ENCODE results near the gene CRISPLD2. TPM values are rescaled to one million over a fixed set of nuclear protein-coding genes. Genes with fewer than 3 reads are reported as not detected.

Gene CRISPLD2
- polyA plus RNA-seq, 1 donor from 2014 or later, result 0.06 TPM

GRCh38 chr16:84913315-84913714 is 93.5 kb downstream of the CRISPLD2 start:
- H3K79me2 ChIP-seq (replicated peaks; ENCODE audit: insufficient read depth, low read length), result no peaks in the 10 kb centered on the region
- H3K27ac ChIP-seq (ENCODE audit: low read length), result no peak overlapping the region
- no peaks in the 10 kb centered on the region for H4K20me1 ChIP-seq (ENCODE audit: insufficient read depth)
- no peaks in the 10 kb centered on the region for H3K9me3 ChIP-seq (ENCODE audit: low read length)
- no peak overlapping the region for H2AFZ ChIP-seq (ENCODE audit: low read depth, low read length)
- no peak overlapping the region for H3K4me3 ChIP-seq (ENCODE audit: low read length)
- H3K27me3 ChIP-seq (ENCODE audit: insufficient read depth, low read depth, low read length), result no peaks in the 10 kb centered on the region
- no peaks in the 10 kb centered on the region for H3F3A ChIP-seq (ENCODE audit: insufficient read depth, low read length, poor library complexity, severe bottlenecking)
- TF ChIP-seq RAD21 (conservative IDR thresholded peaks at IDR 0.05) (no peak), MXI1 (conservative IDR thresholded peaks at IDR 0.05; ENCODE audit: poor library complexity, severe bottlenecking) (no peak), CTCF (IDR thresholded peaks at IDR 0.05; ENCODE audit: poor library complexity, severe bottlenecking) (no peak), TAF1 (IDR thresholded peaks at IDR 0.05; ENCODE audit: low read depth) (no peak), REST (IDR thresholded peaks at IDR 0.05; ENCODE audit: borderline replicate concordance) (no peak), EZH2 (IDR thresholded peaks at IDR 0.05; ENCODE audit: borderline replicate concordance, insufficient read depth, low read length, poor library complexity, severe bottlenecking) (no peak), POLR2AphosphoS5 (IDR thresholded peaks at IDR 0.05) (no peak), SMC3 (conservative IDR thresholded peaks at IDR 0.05; ENCODE audit: poor library complexity) (no peak), EP300 (conservative IDR thresholded peaks at IDR 0.05; ENCODE audit: poor library complexity, severe bottlenecking) (no peak)
- H3K4me2 ChIP-seq (ENCODE audit: low read length), result no peak overlapping the region
- no peaks in the 10 kb centered on the region for H3K9me2 ChIP-seq (ENCODE audit: insufficient read depth, low read length)
- H3K36me3 ChIP-seq (ENCODE audit: insufficient read depth, low read length), result no peaks in the 10 kb centered on the region
- no peak overlapping the region for H3K9ac ChIP-seq (ENCODE audit: low read length)

- Histone ChIP-seq H4K20me1 (ENCODE audit: insufficient read depth) (no peaks in the 10 kb centered on the region), H3K9ac (ENCODE audit: low read length) (no peak overlapping the region), H2AFZ (ENCODE audit: low read depth, low read length) (no peak overlapping the region), H3K79me2 (replicated peaks; ENCODE audit: insufficient read depth, low read length) (no peaks in the 10 kb centered on the region), H3K9me2 (ENCODE audit: insufficient read depth, low read length) (no peaks in the 10 kb centered on the region), H3F3A (ENCODE audit: insufficient read depth, low read length, poor library complexity, severe bottlenecking) (no peaks in the 10 kb centered on the region), H3K9me3 (ENCODE audit: low read length) (no peaks in the 10 kb centered on the region), H3K27me3 (ENCODE audit: insufficient read depth, low read depth, low read length) (no peaks in the 10 kb centered on the region), H3K4me2 (ENCODE audit: low read length) (no peak overlapping the region), H3K27ac (ENCODE audit: low read length) (no peak overlapping the region), H3K4me3 (ENCODE audit: low read length) (no peak overlapping the region), H3K36me3 (ENCODE audit: insufficient read depth, low read length) (no peaks in the 10 kb centered on the region)
- TF ChIP-seq EP300 (conservative IDR thresholded peaks at IDR 0.05; ENCODE audit: poor library complexity, severe bottlenecking) (no peak), TAF1 (IDR thresholded peaks at IDR 0.05; ENCODE audit: low read depth) (no peak), POLR2AphosphoS5 (IDR thresholded peaks at IDR 0.05) (no peak), MXI1 (conservative IDR thresholded peaks at IDR 0.05; ENCODE audit: poor library complexity, severe bottlenecking) (no peak), EZH2 (IDR thresholded peaks at IDR 0.05; ENCODE audit: borderline replicate concordance, insufficient read depth, low read length, poor library complexity, severe bottlenecking) (no peak), REST (IDR thresholded peaks at IDR 0.05; ENCODE audit: borderline replicate concordance) (no peak), SMC3 (conservative IDR thresholded peaks at IDR 0.05; ENCODE audit: poor library complexity) (no peak), RAD21 (conservative IDR thresholded peaks at IDR 0.05) (no peak), CTCF (IDR thresholded peaks at IDR 0.05; ENCODE audit: poor library complexity, severe bottlenecking) (no peak)
These were observed 94.5 kb downstream of the CRISPLD2 start for GRCh38 chr16:84914273-84914672.
